Heart right ventricle (tissue), 16 donors: ENCODE data around the gene TNK2. TPM values are rescaled to one million over a fixed set of nuclear protein-coding genes. Genes with fewer than 3 reads are reported as not detected.

Source experiments
- ATAC-seq, 8 donors: fragments of 200-7000 bp; cut with Tn5 transposase; one replicate each; pipeline ENCODE4 v1.9.1; 2020; ENCODE audit warnings: mild to moderate bottlenecking in 8 of 8, moderate library complexity in 8 of 8, moderate number of reproducible peaks in 1 of 8
- DNase-seq, 2 donors: peaks; one replicate each; pipeline ENCODE4 v3.0.0-alpha.2; 2020
- H3K27ac ChIP-seq, 10 donors: fragments of 200-600 bp; sonication (generic) in 2 of 10; one replicate each; pipeline versions ENCODE4 v1.5.0 to v1.8.0; 2020 to 2022; ENCODE audit warnings: mild to moderate bottlenecking in 3 of 10
- H3K27me3 ChIP-seq, 7 donors: fragments of 200-600 bp; one replicate each; pipeline ENCODE4 v1.8.0; 2021 to 2022; ENCODE audit warnings: mild to moderate bottlenecking in 2 of 7
- H3K36me3 ChIP-seq, 9 donors: fragments of 200-600 bp; sonication (generic) in 1 of 9; one replicate each; pipeline versions ENCODE4 v1.5.0 to v1.8.0; 2020 to 2022; ENCODE audit warnings: mild to moderate bottlenecking in 2 of 9
- H3K4me1 ChIP-seq, 9 donors: fragments of 200-600 bp; sonication (generic) in 1 of 9; one replicate each; pipeline versions ENCODE4 v1.5.0 to v1.8.0; 2020 to 2022; ENCODE audit warnings: mild to moderate bottlenecking in 4 of 9
- H3K4me3 ChIP-seq, 10 donors: fragments of 200-600 bp; sonication (generic) in 2 of 10; one replicate each; pipeline versions ENCODE4 v1.5.0 to v1.8.0; 2020 to 2022; ENCODE audit warnings: mild to moderate bottlenecking in 7 of 10, moderate library complexity in 2 of 10
- H3K9me3 ChIP-seq, 11 donors: fragments of 200-600 bp in 10 of 11; sonication (generic) in 2 of 11; one replicate each; pipeline versions ENCODE4 v1.5.0 to v1.8.0; 2013 to 2022; ENCODE audit warnings: mild to moderate bottlenecking in 2 of 11, control low read depth in 1 of 11, moderate library complexity in 1 of 11
- WGBS, 2 donors: extraction: QIAGEN DNeasy Blood & Tissue Kit; methylation state at CpG; one replicate each; pipeline ENCODE4 v1.1.7; 2013; ENCODE audit warnings: inconsistent platforms in 1 of 2; 5-methylcytosine and 5-hydroxymethylcytosine counted together
- intact Hi-C, 10 donors: fragments of 100-400 bp; cut with DNase I; formaldehyde crosslinking; loops; one replicate each; pipeline versions ENCODE4 v1.11.1 to v1.14.2; 2022
- polyA plus RNA-seq, 2 donors: library from polyadenylated mRNA; stranded (reverse); fragments of 200-250 nt; gene quantifications; one replicate each; pipeline ENCODE4 v1.2.3, GENCODE V29; 2013
- total RNA-seq, 10 donors: library from RNA; stranded (reverse); fragmentation: NEBNext Ultra II Directional in 3 of 10; extraction: Animal tissue kit (Norgen Biotek cat#: 25700) in 3 of 10; gene quantifications; one replicate each; pipeline versions ENCODE4 v1.2.1 to v1.2.4, GENCODE V29; 2021 to 2023
- TF ChIP-seq, protein P1 (sequence below), 9 donors: fragments of 200-600 bp; sonication (generic) in 2 of 9; IDR thresholded peaks; one replicate each; pipeline versions ENCODE4 v1.5.0 to v1.8.0; 2021 to 2022; ENCODE audit warnings: antibody characterized with exemption in 9 of 9, mild to moderate bottlenecking in 5 of 9, moderate library complexity in 1 of 9
- donor health status: Arrhythmogenic right ventricular cardiomyopathy.
- donor health status: ischemic (EF 13 %, LVEDD 7.1; RV severe dilation, severe dysfunction).
- donor health status: healthy with polysubstance abuse.
- donor health status: DM: no; HTN: yes; CAD: no.
- donor health status: DM: no; HTN: no; CAD: no.
- donor health status: ischemic (EF 25% LVEDD 6.9; RV normal size, moderate dysfunction).
- donor health status: ischemic (EF 25% LVEDD 5.7; RV mildly dilated, moderate dysfunction).
- donor health status: healthy.
- donor health status: DM: yes; HTN: yes; CAD: no.
- donor health status: Ischemic cardiomyopathy.
- donor health status: ischemic (EF 35%, LVEDD 5.7; RV mildly dilated, moderate dysfunction).
- donor health status: nonischemic (EF 11% LVEDD 7.7; RV severe dilation, severe dysfunction).
- donor health status: DM: yes; HTN: yes; CAD: no.
- donor health status: PGD.
- donor health status: ischemic (EF 29% LVEDD 5.4; RV normal size, mild dysfunction).
- donor health status: nonischemic (EF 23%, LVEDD 6.1; RV moderate dilation, normal function).

The TNK2 gene
- total and polyA plus RNA-seq, 12 donors, result 17.6 to 48.3 (median 32.5) TPM

GRCh38 chr3:195913382-195913781, 5.0 kb upstream of the TNK2 start:
- TF ChIP-seq, protein P1, sequence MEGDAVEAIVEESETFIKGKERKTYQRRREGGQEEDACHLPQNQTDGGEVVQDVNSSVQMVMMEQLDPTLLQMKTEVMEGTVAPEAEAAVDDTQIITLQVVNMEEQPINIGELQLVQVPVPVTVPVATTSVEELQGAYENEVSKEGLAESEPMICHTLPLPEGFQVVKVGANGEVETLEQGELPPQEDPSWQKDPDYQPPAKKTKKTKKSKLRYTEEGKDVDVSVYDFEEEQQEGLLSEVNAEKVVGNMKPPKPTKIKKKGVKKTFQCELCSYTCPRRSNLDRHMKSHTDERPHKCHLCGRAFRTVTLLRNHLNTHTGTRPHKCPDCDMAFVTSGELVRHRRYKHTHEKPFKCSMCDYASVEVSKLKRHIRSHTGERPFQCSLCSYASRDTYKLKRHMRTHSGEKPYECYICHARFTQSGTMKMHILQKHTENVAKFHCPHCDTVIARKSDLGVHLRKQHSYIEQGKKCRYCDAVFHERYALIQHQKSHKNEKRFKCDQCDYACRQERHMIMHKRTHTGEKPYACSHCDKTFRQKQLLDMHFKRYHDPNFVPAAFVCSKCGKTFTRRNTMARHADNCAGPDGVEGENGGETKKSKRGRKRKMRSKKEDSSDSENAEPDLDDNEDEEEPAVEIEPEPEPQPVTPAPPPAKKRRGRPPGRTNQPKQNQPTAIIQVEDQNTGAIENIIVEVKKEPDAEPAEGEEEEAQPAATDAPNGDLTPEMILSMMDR (IDR thresholded peaks at IDR 0.05), result no peak
- Histone ChIP-seq H3K4me1 (peaks cover 2 to 22% (median 16%) of the 10 kb centered on the region in 9 donors), H3K36me3 (no peaks in the 10 kb centered on the region), H3K27me3 (peaks cover 0 to 14% (median 0%) of the 10 kb centered on the region in 7 donors), H3K4me3 (no peak overlapping the region), H3K27ac (no peak overlapping the region), H3K9me3 (no peaks in the 10 kb centered on the region)
- WGBS, 2 donors, result 92% methylated on average over 11 of the region's 11 CpGs
- DNase-seq (no peak), ATAC-seq (no peak)
- intact Hi-C loops, result loop anchor here in 3 of 10 donors (2.0 to 5.0 kb wide), 3 partner anchors 49 to 56 kb away; no protein-coding TSS in a partner anchor

DNA sequence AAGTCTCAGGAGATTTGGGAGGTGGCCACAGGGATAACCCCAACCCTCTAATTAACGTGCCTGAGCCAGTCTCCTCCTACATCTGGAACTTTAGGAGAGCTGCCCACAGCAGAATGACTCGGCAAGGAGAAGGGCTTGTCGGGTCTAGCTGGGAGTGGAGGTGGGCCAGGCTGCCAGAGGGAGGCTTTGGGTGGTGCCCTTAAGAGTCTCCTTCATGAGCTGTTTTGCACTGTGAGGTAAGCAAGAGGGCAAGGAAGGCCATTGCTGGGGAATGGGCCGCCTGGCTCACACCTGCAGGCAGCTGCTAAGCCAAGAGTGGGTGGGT, 3.6 kb upstream of the TNK2 start:
- no peak for ATAC-seq
- H3K27ac ChIP-seq, result no peak overlapping the region

DNA sequence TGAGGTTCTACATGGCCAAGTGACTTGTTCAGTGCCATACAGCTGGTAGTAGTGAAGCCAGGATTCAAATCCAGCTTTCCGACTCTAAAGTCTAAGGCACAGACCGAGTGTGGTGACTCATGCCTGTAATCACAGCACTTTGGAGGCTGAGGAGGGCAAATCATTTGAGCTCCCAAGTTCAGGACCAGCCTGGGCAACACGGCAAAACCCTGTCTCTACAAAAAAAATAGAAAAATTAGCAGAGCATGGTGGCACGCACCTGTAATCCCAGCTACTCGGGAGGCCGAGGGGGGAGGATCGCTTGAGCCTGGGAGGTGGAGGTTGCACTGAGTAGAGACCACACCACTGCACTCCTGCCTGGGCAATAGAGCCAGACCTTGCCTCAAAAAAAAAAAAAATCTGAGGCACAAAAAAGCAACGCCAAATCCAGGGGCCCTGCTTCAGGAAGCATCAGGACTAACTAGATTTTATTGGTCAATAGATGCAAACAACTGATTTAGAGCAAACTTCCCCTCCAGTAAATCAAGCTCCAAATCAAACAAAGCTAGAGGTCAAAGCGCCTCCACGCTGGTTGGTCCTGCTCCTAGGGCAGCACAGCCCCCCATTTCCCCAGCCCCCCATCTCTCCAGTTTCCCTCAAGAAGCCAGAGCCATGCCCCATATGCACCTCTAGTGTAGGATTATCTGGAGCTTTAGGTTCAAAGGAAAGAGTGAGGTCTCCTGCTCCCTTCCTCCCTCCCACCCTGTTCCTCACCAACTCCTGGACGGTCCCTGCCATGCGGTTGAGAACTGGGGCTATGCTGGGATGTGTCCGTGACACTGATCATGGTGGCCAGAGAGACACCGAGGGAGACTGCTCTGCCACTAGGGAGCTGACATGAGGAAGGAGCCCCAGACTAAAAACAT, 2.9 kb upstream of the TNK2 start:
- no peak for DNase-seq
- intact Hi-C loops, result loop anchor here in 2 of 10 donors (5.0 kb wide), 2 partner anchors 49 to 54 kb away; no protein-coding TSS in a partner anchor
- Histone ChIP-seq H3K27ac (no peak overlapping the region), H3K4me1 (peaks cover 12 to 43% (median 35%) of the 10 kb centered on the region in 9 donors), H3K9me3 (no peaks in the 10 kb centered on the region), H3K36me3 (no peaks in the 10 kb centered on the region), H3K27me3 (peaks cover 0 to 3% (median 0%) of the 10 kb centered on the region in 7 donors), H3K4me3 (no peak overlapping the region)
- WGBS, 2 donors, result 87 to 93% methylated on average over 14 of the region's 14 CpGs
- TF ChIP-seq, protein P1 (IDR thresholded peaks at IDR 0.05), result no peak
- no peak for ATAC-seq

More for the DNA sequence above, 3.6 kb upstream of the TNK2 start:
- TF ChIP-seq, protein P1 (IDR thresholded peaks at IDR 0.05), result no peak
- H3K4me1 ChIP-seq, result peaks cover 12 to 37% (median 31%) of the 10 kb centered on the region in 9 donors
- no peak overlapping the region for H3K4me3 ChIP-seq
- no peaks in the 10 kb centered on the region for H3K9me3 ChIP-seq
- DNase-seq, result no peak
- intact Hi-C loops, result loop anchor here in 3 of 10 donors (2.0 to 5.0 kb wide), 3 partner anchors 47 to 55 kb away; no protein-coding TSS in a partner anchor
- peaks cover 0 to 8% (median 0%) of the 10 kb centered on the region in 7 donors for H3K27me3 ChIP-seq
- 77 to 79% methylated on average over 4 of the region's 4 CpGs for WGBS, 2 donors
- H3K36me3 ChIP-seq, result no peaks in the 10 kb centered on the region

GRCh38 chr3:195910499-195910845, 2.1 kb upstream of the TNK2 start:
- H3K36me3 ChIP-seq, result no peaks in the 10 kb centered on the region
- H3K27ac ChIP-seq, result no peak overlapping the region
- H3K4me1 ChIP-seq, result peaks cover 12 to 50% (median 35%) of the 10 kb centered on the region in 9 donors
- ATAC-seq (no peak), DNase-seq (no peak)
- H3K27me3 ChIP-seq, result no peaks in the 10 kb centered on the region
- peak overlapping the region in 2 of 10 donors; percentile 62 to 65 for H3K4me3 ChIP-seq
- H3K9me3 ChIP-seq, result no peaks in the 10 kb centered on the region
- TF ChIP-seq, protein P1 (IDR thresholded peaks at IDR 0.05), result no peak
- WGBS, 2 donors, result 94% methylated on average over 8 of the region's 8 CpGs
- intact Hi-C loops, result loop anchor here in 2 of 10 donors (5.0 kb wide), 2 partner anchors 48 to 53 kb away; no protein-coding TSS in a partner anchor
